Measurements from ENCODE around the gene UNC45B. TPM values are rescaled to one million over a fixed set of nuclear protein-coding genes. Genes with fewer than 3 reads are reported as not detected.

Gene UNC45B
- total RNA-seq, result 0.14 TPM
- long read RNA-seq, full-length matches to known transcripts, result 1 of 1 reads
- long read RNA-seq, partial matches to known transcripts, result 0 of 1 reads
- long read RNA-seq, other reads (novel, unspliced or antisense), result 0 of 1 reads

GRCh38 chr17:35147375-35147905 is at the start of gene UNC45B:
Gene UNC45B (plus strand): TSS chr17:35147817. CDS start chr17:35148264, 447 bp downstream.
- Histone ChIP-seq H3K9me3 (no peaks in the 10 kb centered on the region), H3K27ac (no peak within 1 kb of the TSS), H3K36me3 (no peaks in the 10 kb centered on the region), H3K4me1 (no peaks in the 10 kb centered on the region), H3K27me3 (no peaks in the 10 kb centered on the region), H3K4me3 (no peak within 1 kb of the TSS)
- no peak for DNase-seq
- ATAC-seq, result peak; percentile 10
- intact Hi-C loops (cut with DNase I), result no loop called here
- no peak for TF ChIP-seq CTCF (IDR thresholded peaks at IDR 0.05)

- Histone ChIP-seq H3K36me3 (peaks cover 45% of the 10 kb centered on the region), H3K27me3 (no peaks in the 10 kb centered on the region), H3K4me1 (no peaks in the 10 kb centered on the region), H3K27ac (no peak overlapping the region), H3K9me3 (no peaks in the 10 kb centered on the region), H3K4me3 (no peak overlapping the region)
- no peak for ATAC-seq
- intact Hi-C loops (cut with DNase I), result no loop called here
- no peak for TF ChIP-seq CTCF (IDR thresholded peaks at IDR 0.05)
- no peak for DNase-seq
Observed at GRCh38 chr17:35099908-35100307, 47.7 kb upstream of the UNC45B start.

GRCh38 chr17:35101036-35101435 is 46.6 kb upstream of the UNC45B start:
- Histone ChIP-seq H3K9me3 (no peaks in the 10 kb centered on the region), H3K27me3 (no peaks in the 10 kb centered on the region), H3K4me3 (no peak overlapping the region), H3K36me3 (peaks cover 52% of the 10 kb centered on the region), H3K27ac (no peak overlapping the region), H3K4me1 (no peaks in the 10 kb centered on the region)
- intact Hi-C loops (cut with DNase I), result no loop called here
- ATAC-seq, result no peak
- no peak for DNase-seq
- no peak for TF ChIP-seq CTCF (IDR thresholded peaks at IDR 0.05)

GRCh38 chr17:35101725-35102124 is 45.9 kb upstream of the UNC45B start:
- intact Hi-C loops (cut with DNase I), result no loop called here
- Histone ChIP-seq H3K27me3 (no peaks in the 10 kb centered on the region), H3K4me1 (no peaks in the 10 kb centered on the region), H3K9me3 (no peaks in the 10 kb centered on the region), H3K36me3 (peaks cover 59% of the 10 kb centered on the region), H3K27ac (no peak overlapping the region), H3K4me3 (no peak overlapping the region)
- ATAC-seq (no peak), DNase-seq (no peak)
- no peak for TF ChIP-seq CTCF (IDR thresholded peaks at IDR 0.05)

- H3K36me3 ChIP-seq, result peaks cover 60% of the 10 kb centered on the region
- H3K9me3 ChIP-seq, result no peaks in the 10 kb centered on the region
- H3K27me3 ChIP-seq, result no peaks in the 10 kb centered on the region
- TF ChIP-seq CTCF (IDR thresholded peaks at IDR 0.05), result no peak
- no peak overlapping the region for H3K27ac ChIP-seq
- no peaks in the 10 kb centered on the region for H3K4me1 ChIP-seq
- no peak overlapping the region for H3K4me3 ChIP-seq
- DNase-seq (no peak), ATAC-seq (no peak)
- intact Hi-C loops (cut with DNase I), result no loop called here
Observed at GRCh38 chr17:35103271-35103670, 44.3 kb upstream of the UNC45B start.
